ENCODE data around the gene SCAP. TPM values are rescaled to one million over a fixed set of nuclear protein-coding genes. Genes with fewer than 3 reads are reported as not detected.

Gene SCAP
- total RNA-seq, 1 donor: 31.9 TPM

DNA sequence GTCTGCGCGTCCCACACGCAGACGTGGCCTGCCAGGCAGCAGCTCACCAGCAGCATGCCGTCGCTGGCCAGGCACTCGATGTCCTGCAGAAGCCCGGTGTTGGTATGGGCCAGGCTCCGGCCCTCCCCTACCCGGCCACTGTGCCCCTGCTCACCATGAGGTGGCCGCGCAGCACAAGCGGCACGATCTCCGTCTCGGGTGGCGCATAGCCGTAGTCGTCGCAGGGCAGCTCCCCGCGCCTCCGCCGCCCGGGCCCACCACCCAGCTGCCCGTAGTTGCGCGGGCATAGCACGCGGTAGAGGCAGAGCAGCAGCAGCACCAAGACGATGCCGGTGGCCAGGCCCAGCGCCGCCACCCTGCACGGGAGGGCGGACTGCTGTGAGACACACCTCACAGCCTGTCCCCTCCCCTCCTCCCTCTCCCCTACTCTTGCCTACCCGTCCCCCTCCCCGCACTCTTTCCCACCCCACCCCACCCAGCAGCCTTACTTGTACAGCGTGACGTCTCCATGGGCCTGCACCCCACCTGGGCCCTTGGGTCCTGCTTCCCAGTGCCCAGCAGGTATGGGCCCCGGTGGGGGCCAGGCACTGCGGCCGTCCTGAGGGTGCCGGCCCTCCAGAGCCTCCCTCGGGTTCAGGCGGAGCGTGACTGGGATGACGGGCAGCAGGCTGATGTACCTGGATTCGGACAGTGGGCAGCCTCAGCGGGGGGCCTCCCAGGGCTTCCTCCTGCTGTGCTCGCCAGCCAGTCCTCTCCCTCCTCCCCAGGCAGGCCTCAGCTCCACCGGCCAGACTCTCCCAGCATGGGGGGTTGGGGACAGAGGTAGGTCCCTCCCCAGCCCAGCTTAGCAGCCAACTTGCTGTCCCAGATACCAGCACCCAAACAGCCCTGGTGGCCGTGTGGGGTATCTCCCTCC is 57.3 kb downstream of the SCAP start:
- peaks cover 15% of the 10 kb centered on the region for H3K4me1 ChIP-seq (ENCODE audit: insufficient read depth, low read length)
- H3K9me3 ChIP-seq (ENCODE audit: low read depth, low read length): no peaks in the 10 kb centered on the region
- H3K27me3 ChIP-seq (ENCODE audit: insufficient read depth, low read length): no peaks in the 10 kb centered on the region
- no peak overlapping the region for H3K4me3 ChIP-seq (ENCODE audit: low read length)

- Histone ChIP-seq H3K4me1 (ENCODE audit: insufficient read depth, low read length) (peaks cover 5% of the 10 kb centered on the region), H3K27me3 (ENCODE audit: insufficient read depth, low read length) (no peaks in the 10 kb centered on the region), H3K9me3 (ENCODE audit: low read depth, low read length) (no peaks in the 10 kb centered on the region), H3K4me3 (ENCODE audit: low read length) (no peak overlapping the region)
Measured at GRCh38 chr3:47416041-47416440, 59.7 kb downstream of the SCAP start.

- H3K4me3 ChIP-seq (ENCODE audit: low read length): no peak overlapping the region
- H3K4me1 ChIP-seq (ENCODE audit: insufficient read depth, low read length): no peaks in the 10 kb centered on the region
- no peaks in the 10 kb centered on the region for H3K27me3 ChIP-seq (ENCODE audit: insufficient read depth, low read length)
- H3K9me3 ChIP-seq (ENCODE audit: low read depth, low read length): no peaks in the 10 kb centered on the region
Measured at GRCh38 chr3:47414666-47415587, 60.8 kb downstream of the SCAP start.

- Histone ChIP-seq H3K9me3 (ENCODE audit: low read depth, low read length) (no peaks in the 10 kb centered on the region), H3K27me3 (ENCODE audit: insufficient read depth, low read length) (no peaks in the 10 kb centered on the region), H3K4me3 (ENCODE audit: low read length) (no peak overlapping the region), H3K4me1 (ENCODE audit: insufficient read depth, low read length) (no peaks in the 10 kb centered on the region)
Measured at GRCh38 chr3:47414161-47414564, 61.6 kb downstream of the SCAP start.

GRCh38 chr3:47413751-47414150 is 62.0 kb downstream of the SCAP start:
- H3K27me3 ChIP-seq (ENCODE audit: insufficient read depth, low read length): no peaks in the 10 kb centered on the region
- H3K4me1 ChIP-seq (ENCODE audit: insufficient read depth, low read length): no peaks in the 10 kb centered on the region
- no peaks in the 10 kb centered on the region for H3K9me3 ChIP-seq (ENCODE audit: low read depth, low read length)
- H3K4me3 ChIP-seq (ENCODE audit: low read length): no peak overlapping the region

GRCh38 chr3:47412842-47413520 is 62.8 kb downstream of the SCAP start:
- Histone ChIP-seq H3K4me1 (ENCODE audit: insufficient read depth, low read length) (no peaks in the 10 kb centered on the region), H3K27me3 (ENCODE audit: insufficient read depth, low read length) (no peaks in the 10 kb centered on the region), H3K9me3 (ENCODE audit: low read depth, low read length) (no peaks in the 10 kb centered on the region), H3K4me3 (ENCODE audit: low read length) (no peak overlapping the region)

DNA sequence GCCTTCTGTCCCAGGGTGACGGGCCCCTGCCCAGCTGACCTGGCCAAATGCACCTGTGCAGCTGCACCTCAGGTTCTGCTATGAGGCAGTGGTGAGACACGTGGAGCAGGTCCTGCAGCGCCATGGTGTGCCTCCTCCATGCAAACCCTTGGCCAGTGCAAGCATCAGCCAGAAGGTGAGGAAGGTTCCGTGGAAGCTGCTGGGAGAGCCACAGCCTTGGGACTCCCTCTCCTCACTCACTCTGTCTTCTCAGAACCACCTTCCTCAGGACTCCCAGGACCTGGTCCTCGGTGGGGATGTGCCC is 63.3 kb downstream of the SCAP start:
- Histone ChIP-seq H3K4me3 (ENCODE audit: low read length) (no peak overlapping the region), H3K27me3 (ENCODE audit: insufficient read depth, low read length) (no peaks in the 10 kb centered on the region), H3K9me3 (ENCODE audit: low read depth, low read length) (no peaks in the 10 kb centered on the region)

GRCh38 chr3:47411696-47412452 is 63.9 kb downstream of the SCAP start:
- Histone ChIP-seq H3K9me3 (ENCODE audit: low read depth, low read length) (no peaks in the 10 kb centered on the region), H3K27me3 (ENCODE audit: insufficient read depth, low read length) (no peaks in the 10 kb centered on the region), H3K4me3 (ENCODE audit: low read length) (no peak overlapping the region), H3K4me1 (ENCODE audit: insufficient read depth, low read length) (no peaks in the 10 kb centered on the region)

More for the DNA sequence above, 63.3 kb downstream of the SCAP start:
- H3K4me1 ChIP-seq (ENCODE audit: insufficient read depth, low read length): no peaks in the 10 kb centered on the region

DNA sequence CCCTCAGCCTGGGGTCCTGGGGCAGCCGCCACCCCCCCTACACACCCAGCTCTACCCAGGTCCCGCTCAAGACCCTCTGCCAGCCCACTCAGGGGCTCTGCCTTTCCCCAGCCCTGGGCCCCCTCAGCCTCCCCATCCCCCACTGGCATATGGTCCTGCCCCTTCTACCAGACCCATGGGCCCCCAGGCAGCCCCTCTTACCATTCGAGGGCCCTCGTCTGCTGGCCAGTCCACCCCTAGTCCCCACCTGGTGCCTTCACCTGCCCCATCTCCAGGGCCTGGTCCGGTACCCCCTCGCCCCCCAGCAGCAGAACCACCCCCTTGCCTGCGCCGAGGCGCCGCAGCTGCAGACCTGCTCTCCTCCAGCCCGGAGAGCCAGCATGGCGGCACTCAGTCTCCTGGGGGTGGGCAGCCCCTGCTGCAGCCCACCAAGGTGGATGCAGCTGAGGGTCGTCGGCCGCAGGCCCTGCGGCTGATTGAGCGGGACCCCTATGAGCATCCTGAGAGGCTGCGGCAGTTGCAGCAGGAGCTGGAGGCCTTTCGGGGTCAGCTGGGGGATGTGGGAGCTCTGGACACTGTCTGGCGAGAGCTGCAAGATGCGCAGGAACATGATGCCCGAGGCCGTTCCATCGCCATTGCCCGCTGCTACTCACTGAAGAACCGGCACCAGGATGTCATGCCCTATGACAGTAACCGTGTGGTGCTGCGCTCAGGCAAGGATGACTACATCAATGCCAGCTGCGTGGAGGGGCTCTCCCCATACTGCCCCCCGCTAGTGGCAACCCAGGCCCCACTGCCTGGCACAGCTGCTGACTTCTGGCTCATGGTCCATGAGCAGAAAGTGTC is 64.7 kb downstream of the SCAP start:
- no peak overlapping the region for H3K4me3 ChIP-seq (ENCODE audit: low read length)
- H3K27me3 ChIP-seq (ENCODE audit: insufficient read depth, low read length): no peaks in the 10 kb centered on the region
- H3K4me1 ChIP-seq (ENCODE audit: insufficient read depth, low read length): peaks cover 8% of the 10 kb centered on the region
- H3K9me3 ChIP-seq (ENCODE audit: low read depth, low read length): no peaks in the 10 kb centered on the region

DNA sequence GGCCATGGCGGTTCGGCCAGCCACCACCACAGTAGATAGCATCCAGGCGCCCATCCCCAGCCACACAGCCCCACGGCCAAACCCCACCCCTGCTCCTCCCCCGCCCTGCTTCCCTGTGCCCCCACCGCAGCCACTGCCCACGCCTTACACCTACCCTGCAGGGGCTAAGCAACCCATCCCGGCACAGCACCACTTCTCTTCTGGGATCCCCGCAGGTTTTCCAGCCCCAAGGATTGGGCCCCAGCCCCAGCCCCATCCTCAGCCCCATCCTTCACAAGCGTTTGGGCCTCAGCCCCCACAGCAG is 65.4 kb downstream of the SCAP start:
- no peaks in the 10 kb centered on the region for H3K9me3 ChIP-seq (ENCODE audit: low read depth, low read length)
- H3K4me1 ChIP-seq (ENCODE audit: insufficient read depth, low read length): peaks cover 11% of the 10 kb centered on the region
- H3K27me3 ChIP-seq (ENCODE audit: insufficient read depth, low read length): no peaks in the 10 kb centered on the region

DNA sequence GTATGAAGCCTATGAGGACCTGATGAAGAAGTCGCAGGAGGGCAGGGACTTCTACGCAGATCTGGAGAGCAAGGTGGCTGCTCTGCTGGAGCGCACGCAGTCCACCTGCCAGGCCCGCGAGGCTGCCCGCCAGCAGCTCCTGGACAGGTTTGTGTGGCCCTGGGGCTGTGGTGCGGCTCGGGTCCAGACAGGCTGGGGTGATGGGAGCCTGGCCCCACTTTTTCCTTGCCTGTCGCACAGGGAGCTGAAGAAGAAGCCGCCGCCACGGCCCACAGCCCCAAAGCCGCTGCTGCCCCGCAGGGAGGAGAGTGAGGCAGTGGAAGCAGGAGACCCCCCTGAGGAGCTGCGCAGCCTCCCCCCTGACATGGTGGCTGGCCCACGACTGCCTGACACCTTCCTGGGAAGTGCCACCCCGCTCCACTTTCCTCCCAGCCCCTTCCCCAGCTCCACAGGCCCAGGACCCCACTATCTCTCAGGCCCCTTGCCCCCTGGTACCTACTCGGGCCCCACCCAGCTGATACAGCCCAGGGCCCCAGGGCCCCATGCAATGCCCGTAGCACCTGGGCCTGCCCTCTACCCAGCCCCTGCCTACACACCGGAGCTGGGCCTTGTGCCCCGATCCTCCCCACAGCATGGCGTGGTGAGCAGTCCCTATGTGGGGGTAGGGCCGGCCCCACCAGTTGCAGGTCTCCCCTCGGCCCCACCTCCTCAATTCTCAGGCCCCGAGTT is 65.9 kb downstream of the SCAP start:
- Histone ChIP-seq H3K4me1 (ENCODE audit: insufficient read depth, low read length) (peaks cover 11% of the 10 kb centered on the region), H3K27me3 (ENCODE audit: insufficient read depth, low read length) (no peaks in the 10 kb centered on the region), H3K9me3 (ENCODE audit: low read depth, low read length) (no peaks in the 10 kb centered on the region), H3K4me3 (ENCODE audit: low read length) (no peak overlapping the region)

More for the DNA sequence above, 65.4 kb downstream of the SCAP start:
- H3K4me3 ChIP-seq (ENCODE audit: low read length): no peak overlapping the region

DNA sequence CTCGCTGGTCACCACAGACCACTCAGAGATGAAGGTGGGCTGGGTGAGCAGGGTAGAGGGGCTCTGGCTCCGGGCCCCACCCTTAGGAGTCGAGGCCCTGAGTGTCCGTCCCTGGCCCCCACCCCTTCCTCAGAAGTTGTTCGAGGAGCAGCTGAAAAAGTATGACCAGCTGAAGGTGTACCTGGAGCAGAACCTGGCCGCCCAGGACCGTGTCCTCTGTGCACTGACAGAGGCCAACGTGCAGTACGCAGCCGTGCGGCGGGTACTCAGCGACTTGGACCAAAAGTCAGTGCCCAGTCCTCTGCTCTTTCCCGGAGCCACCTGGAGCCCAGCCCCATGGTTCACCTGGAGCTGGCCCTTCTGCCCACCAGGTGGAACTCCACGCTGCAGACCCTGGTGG is 66.5 kb downstream of the SCAP start:
- no peaks in the 10 kb centered on the region for H3K9me3 ChIP-seq (ENCODE audit: low read depth, low read length)
- H3K4me3 ChIP-seq (ENCODE audit: low read length): no peak overlapping the region
- H3K27me3 ChIP-seq (ENCODE audit: insufficient read depth, low read length): no peaks in the 10 kb centered on the region
- H3K4me1 ChIP-seq (ENCODE audit: insufficient read depth, low read length): peaks cover 11% of the 10 kb centered on the region

- no peak overlapping the region for H3K4me3 ChIP-seq (ENCODE audit: low read length)
- H3K9me3 ChIP-seq (ENCODE audit: low read depth, low read length): no peaks in the 10 kb centered on the region
- no peaks in the 10 kb centered on the region for H3K27me3 ChIP-seq (ENCODE audit: insufficient read depth, low read length)
- H3K4me1 ChIP-seq (ENCODE audit: insufficient read depth, low read length): peaks cover 11% of the 10 kb centered on the region
Measured at GRCh38 chr3:47408839-47409229, 66.9 kb downstream of the SCAP start.

Data from mononuclear cell (primary cell).